ENCODE data around the gene UBE2J1.

DNA sequence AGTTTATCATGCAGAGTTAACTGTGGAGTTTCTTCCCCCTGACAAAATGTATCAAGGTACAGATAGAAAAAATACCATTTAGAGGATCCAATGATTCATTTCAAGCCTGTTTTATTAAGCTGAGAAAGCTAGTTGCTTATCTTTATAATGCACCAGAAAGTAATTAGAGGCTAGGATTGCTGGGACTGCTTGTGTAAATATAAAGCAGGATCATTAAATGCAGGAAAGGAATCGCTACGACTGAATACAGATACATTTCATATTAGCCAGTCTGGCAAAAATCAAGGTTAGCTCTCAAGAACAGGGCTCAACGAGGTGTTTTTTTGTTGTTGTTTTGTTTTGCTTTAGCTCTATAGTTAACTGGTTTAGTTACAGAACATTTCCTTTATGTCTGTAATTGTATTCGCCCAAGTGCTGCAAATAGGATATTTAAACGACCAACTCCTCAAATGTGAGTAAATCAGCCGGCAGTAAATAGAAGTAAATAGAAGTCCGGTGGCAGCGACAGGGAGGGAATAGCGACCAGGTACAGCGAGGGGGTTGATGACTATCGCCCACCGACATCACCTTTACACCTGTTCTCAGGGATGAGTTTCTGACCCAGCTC lies 748 bp downstream of the UBE2J1 start:
- TF ChIP-seq, protein P1, sequence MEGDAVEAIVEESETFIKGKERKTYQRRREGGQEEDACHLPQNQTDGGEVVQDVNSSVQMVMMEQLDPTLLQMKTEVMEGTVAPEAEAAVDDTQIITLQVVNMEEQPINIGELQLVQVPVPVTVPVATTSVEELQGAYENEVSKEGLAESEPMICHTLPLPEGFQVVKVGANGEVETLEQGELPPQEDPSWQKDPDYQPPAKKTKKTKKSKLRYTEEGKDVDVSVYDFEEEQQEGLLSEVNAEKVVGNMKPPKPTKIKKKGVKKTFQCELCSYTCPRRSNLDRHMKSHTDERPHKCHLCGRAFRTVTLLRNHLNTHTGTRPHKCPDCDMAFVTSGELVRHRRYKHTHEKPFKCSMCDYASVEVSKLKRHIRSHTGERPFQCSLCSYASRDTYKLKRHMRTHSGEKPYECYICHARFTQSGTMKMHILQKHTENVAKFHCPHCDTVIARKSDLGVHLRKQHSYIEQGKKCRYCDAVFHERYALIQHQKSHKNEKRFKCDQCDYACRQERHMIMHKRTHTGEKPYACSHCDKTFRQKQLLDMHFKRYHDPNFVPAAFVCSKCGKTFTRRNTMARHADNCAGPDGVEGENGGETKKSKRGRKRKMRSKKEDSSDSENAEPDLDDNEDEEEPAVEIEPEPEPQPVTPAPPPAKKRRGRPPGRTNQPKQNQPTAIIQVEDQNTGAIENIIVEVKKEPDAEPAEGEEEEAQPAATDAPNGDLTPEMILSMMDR (IDR thresholded peaks at IDR 0.05 in 2 of 3, conservative IDR thresholded peaks at IDR 0.05 in 1 of 3; ENCODE audit: control insufficient read depth in 2 of 3, extremely low read depth in 1 of 3, insufficient read depth in 1 of 3, low read depth in 3 of 3, low read length in 3 of 3): no peak
- TF ChIP-seq EP300 (IDR thresholded peaks at IDR 0.05; ENCODE audit: borderline replicate concordance in 1 of 2, control insufficient read depth in 1 of 2, low read depth in 2 of 2, low read length in 2 of 2): no peak
- no peak for TF ChIP-seq POLR2AphosphoS5 (IDR thresholded peaks at IDR 0.05; ENCODE audit: low read length)
- TF ChIP-seq EZH2 (IDR thresholded peaks at IDR 0.05; ENCODE audit: borderline replicate concordance, control insufficient read depth, low read depth, low read length): no peak
- TF ChIP-seq HCFC1 (IDR thresholded peaks at IDR 0.05; ENCODE audit: low read length): no peak
- TF ChIP-seq GABPA (IDR thresholded peaks at IDR 0.05; ENCODE audit: low read depth): no peak
- TF ChIP-seq CEBPB (IDR thresholded peaks at IDR 0.05; ENCODE audit: borderline replicate concordance in 1 of 2, low read depth in 2 of 2, low read length in 2 of 2): no peak
- TF ChIP-seq, protein P2, sequence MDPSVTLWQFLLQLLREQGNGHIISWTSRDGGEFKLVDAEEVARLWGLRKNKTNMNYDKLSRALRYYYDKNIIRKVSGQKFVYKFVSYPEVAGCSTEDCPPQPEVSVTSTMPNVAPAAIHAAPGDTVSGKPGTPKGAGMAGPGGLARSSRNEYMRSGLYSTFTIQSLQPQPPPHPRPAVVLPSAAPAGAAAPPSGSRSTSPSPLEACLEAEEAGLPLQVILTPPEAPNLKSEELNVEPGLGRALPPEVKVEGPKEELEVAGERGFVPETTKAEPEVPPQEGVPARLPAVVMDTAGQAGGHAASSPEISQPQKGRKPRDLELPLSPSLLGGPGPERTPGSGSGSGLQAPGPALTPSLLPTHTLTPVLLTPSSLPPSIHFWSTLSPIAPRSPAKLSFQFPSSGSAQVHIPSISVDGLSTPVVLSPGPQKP (IDR thresholded peaks at IDR 0.05; ENCODE audit: low read depth, low read length): no peak
